Measurements from ENCODE around the gene KBTBD4.
A peak's percentile ranks its signal among the peaks of the same experiment; 100 is the strongest.

Gene KBTBD4

DNA sequence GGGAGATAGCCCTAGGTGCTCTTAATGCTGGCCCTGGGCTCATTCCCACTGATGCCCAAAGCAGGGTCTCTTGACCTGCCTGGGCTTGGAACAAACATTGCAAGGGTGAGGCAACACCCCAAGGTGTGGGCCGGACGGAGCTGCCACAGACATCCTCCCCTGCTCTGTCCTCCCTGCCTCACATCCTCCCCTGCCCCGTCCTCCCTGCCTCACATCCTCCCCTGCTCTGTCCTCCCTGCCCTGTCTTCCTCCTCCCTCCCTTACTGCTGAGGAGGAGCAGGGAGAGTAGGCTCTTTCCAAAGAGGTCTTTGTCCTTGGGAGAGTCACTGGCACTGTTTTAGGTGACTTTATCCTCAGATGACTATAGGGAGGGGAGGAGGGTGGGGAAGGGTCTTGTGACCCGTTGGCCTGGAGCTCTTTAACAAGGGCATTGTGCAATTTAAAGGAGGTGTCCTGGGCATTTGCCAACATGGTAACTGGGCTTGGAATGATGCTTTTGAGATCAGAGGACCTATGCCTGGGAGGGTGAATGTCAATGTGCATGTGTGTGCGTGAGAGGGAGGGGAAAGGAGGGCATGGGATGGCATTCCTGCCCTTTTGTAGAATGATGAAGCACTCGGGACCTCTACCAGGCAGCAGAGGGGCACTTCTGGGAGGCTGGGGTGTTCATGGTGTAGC is 8.4 kb upstream of the KBTBD4 start:
- DNase-seq (no peak), ATAC-seq (replicated peaks) (no peak)
- no peak overlapping the region for H3K4me3 Mint-ChIP-seq
- H3K27ac Mint-ChIP-seq = peak overlapping the region in 1 of 2 donors; percentile 10
- H3K4me1 Mint-ChIP-seq (ENCODE audit: low read depth in 2 of 2) = peaks cover 0 to 2% of the 10 kb centered on the region in 2 donors
- peaks cover 38% of the 10 kb centered on the region for H3K36me3 Mint-ChIP-seq (ENCODE audit: insufficient read depth)
- no peaks in the 10 kb centered on the region for H3K9me3 Mint-ChIP-seq
- peaks cover 0 to 6% of the 10 kb centered on the region in 2 donors for H3K27me3 Mint-ChIP-seq

DNA sequence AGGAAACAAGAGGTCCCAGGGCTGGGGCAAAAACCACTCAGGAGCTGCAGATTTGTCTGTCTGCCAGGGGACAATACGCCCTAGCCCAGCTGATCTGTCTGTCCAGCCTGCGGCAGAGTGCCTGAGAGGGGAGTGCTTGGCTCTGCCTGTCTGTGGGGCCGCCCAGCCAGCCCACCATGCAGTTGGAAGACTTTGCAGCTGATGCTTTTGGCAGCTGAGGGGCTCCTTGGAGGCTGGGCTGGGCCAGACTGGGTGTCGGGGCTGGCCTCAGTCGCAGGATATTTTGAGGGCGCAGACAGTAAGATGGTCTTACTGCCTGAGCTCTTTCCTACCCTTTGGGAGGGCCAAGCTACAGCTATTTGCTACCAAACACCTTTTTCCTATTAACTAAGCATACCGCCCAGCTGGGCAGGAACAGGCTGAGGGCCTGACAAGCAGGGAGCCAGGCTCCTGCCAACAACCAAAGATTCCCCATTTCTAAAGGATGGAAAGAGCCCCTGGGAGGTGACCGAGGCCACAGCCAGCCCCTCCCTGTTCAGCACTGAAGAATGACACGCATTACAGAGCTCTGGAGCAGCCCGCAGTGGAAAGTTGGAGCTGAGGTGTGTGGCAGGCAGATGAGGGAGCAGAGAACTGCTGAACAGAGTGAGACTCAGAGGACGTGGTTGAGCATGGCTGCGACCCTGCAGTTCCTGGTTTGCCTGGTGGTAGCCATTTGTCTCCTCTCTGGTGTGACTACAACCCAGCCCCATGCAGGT is 7.5 kb upstream of the KBTBD4 start, which contains the start of gene FAM180B:
Gene FAM180B, plus strand, starts transcription at position 581 of the 758 bp plus-strand sequence. Its CDS starts 91 bp downstream, at position 672.
- ATAC-seq (replicated peaks) = no peak
- no peaks in the 10 kb centered on the region for H3K4me1 Mint-ChIP-seq (ENCODE audit: low read depth in 2 of 2)
- peak within 1 kb of the TSS in 1 of 2 donors; percentile 79 for H3K27ac Mint-ChIP-seq

DNA sequence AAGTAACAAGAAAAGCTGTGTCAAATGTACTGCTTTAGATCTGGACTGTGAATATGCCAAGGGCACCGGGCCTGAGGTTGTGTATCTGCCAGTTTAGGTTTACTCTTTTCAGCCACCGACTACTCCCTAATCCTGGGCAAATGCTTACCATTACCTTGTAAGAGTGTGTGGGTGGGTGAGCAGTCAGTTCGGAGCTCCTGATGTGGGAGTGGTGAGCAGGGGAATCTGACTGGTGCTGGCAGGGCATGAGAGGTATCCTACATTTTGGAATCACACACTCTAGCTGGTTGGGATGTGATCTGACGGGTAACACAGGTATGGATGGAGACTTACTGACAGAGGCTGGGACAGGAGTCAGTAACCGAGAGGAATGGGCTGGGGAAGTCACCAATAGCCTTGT is 5.1 kb upstream of the KBTBD4 start:
- Mint-ChIP-seq H3K9me3 (no peaks in the 10 kb centered on the region), H3K4me1 (ENCODE audit: low read depth in 2 of 2) (peaks cover 9 to 11% of the 10 kb centered on the region in 2 donors), H3K36me3 (ENCODE audit: insufficient read depth) (peaks cover 50% of the 10 kb centered on the region), H3K4me3 (no peak overlapping the region), H3K27ac (no peak overlapping the region), H3K27me3 (no peaks in the 10 kb centered on the region)
- no peak for DNase-seq
- ATAC-seq (replicated peaks) = no peak

More for the DNA sequence above, 7.5 kb upstream of the KBTBD4 start, which contains the start of gene FAM180B:
- peaks cover 41% of the 10 kb centered on the region for H3K36me3 Mint-ChIP-seq (ENCODE audit: insufficient read depth)
- DNase-seq = no peak
- H3K27me3 Mint-ChIP-seq = no peaks in the 10 kb centered on the region
- no peak within 1 kb of the TSS for H3K4me3 Mint-ChIP-seq
- no peaks in the 10 kb centered on the region for H3K9me3 Mint-ChIP-seq

DNA sequence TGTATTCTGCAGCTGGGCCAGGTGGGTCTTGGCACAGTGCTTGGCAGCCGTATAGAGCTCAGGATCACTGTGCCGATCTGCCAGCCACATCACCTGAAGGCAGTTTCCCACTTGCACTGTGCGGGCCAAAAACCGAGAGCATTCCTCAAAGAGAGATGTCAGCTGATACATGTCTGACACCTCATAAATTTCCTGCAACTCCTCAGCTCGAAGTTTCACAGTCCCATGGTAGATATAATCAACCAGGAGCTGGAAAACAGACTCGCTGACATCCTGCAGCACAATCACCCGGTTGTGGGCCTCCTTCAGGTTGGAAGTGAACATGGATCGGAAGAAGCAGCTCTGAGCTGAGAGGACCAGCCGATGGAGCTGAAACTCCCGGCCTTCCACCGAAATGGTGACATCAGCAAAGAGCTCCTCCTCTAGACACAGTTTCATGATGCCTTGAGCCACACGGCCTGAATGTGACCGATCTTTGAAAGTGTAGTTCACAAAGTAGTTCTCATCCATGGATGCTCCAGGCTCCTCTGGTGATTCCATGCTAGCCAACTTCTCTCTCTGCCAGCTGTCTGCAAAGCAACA is 1.2 kb downstream of the KBTBD4 start:
- peak overlapping the region; percentile 92 to 93 for H3K4me3 Mint-ChIP-seq
- no peaks in the 10 kb centered on the region for H3K9me3 Mint-ChIP-seq
- H3K27ac Mint-ChIP-seq = peak overlapping the region in 1 of 2 donors; percentile 95
- no peak for ATAC-seq (replicated peaks)
- no peaks in the 10 kb centered on the region for H3K27me3 Mint-ChIP-seq
- peaks cover 22 to 37% of the 10 kb centered on the region in 2 donors for H3K4me1 Mint-ChIP-seq (ENCODE audit: low read depth in 2 of 2)
- no peak for DNase-seq
- peaks cover 60% of the 10 kb centered on the region for H3K36me3 Mint-ChIP-seq (ENCODE audit: insufficient read depth)

DNA sequence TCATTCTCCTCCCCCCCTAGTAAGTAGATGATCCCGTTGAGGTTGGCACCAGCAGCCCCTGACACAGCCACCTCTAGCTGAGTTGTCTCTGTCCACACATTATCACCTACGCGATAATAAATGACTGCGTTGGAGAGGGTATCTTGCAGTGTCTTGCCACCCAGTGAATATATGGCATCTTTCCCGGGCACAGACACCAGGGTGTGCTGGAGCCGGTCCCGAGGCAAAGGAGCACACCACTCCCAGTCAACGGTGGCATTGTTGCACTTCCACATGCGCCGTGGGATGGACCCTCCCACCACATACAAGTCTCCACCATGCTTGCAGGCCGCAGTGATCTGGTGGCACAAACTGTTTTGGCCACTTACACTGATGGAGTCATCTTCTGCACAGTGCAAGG is 5.4 kb downstream of the KBTBD4 start:
- no peaks in the 10 kb centered on the region for H3K9me3 Mint-ChIP-seq
- ATAC-seq (replicated peaks) = no peak
- H3K4me3 Mint-ChIP-seq = no peak overlapping the region
- H3K4me1 Mint-ChIP-seq (ENCODE audit: low read depth in 2 of 2) = peaks cover 13 to 27% of the 10 kb centered on the region in 2 donors
- H3K27ac Mint-ChIP-seq = no peak overlapping the region
- H3K27me3 Mint-ChIP-seq = no peaks in the 10 kb centered on the region
- H3K36me3 Mint-ChIP-seq (ENCODE audit: insufficient read depth) = peaks cover 55% of the 10 kb centered on the region
- no peak for DNase-seq

DNA sequence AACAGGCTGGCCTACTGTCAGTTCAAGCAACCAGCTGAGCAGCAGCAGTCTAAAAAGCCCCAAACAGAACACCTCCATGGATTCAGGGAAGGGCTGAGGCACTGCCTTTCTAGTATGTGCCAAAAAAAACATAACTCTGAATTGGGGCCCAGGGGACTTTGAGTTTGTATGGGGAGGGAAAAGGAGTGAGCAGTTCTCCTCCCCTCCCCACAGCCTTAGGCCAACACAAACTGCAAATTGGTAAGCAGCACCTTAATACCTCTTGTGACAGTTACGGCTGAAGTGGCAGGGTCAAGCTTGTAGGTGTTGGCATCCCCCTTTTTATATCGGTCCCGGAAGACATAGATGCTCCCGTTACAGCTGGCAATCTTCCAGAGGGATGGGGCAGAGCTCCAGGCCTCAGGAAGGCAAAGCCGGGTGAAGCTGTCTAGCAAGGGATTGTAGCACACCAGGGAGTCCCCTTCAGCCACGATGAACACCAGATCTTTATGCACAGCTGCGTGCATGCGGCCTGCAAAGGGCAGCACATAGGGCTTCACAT is 6.0 kb downstream of the KBTBD4 start:
- Mint-ChIP-seq H3K36me3 (ENCODE audit: insufficient read depth) (peaks cover 55% of the 10 kb centered on the region), H3K9me3 (no peaks in the 10 kb centered on the region), H3K4me1 (ENCODE audit: low read depth in 2 of 2) (peaks cover 10 to 24% of the 10 kb centered on the region in 2 donors), H3K27ac (no peak overlapping the region), H3K4me3 (no peak overlapping the region), H3K27me3 (no peaks in the 10 kb centered on the region)
- DNase-seq (no peak), ATAC-seq (replicated peaks) (no peak)

DNA sequence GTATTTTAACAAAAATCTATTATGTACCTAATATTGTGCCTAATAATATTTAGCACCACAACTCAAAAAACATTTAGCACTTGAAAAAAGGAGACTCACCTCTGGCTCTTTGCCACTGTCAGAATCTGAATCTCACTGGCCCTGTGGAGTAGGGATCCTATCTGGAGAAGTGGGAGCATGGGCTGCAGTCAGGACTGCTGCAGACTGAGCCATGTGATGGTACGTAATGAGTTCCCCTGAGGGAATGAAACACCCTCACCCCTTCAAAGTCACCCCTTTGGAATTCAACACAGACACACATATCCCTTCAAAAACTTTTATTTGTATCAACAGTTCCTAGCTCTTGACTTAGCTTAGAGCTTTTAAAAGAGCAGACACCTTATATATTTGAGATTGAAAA is 6.9 kb downstream of the KBTBD4 start:
- no peaks in the 10 kb centered on the region for H3K9me3 Mint-ChIP-seq
- peak overlapping the region in 1 of 2 donors; percentile 44 for H3K27ac Mint-ChIP-seq
- H3K27me3 Mint-ChIP-seq = no peaks in the 10 kb centered on the region
- DNase-seq = no peak
- H3K36me3 Mint-ChIP-seq (ENCODE audit: insufficient read depth) = peaks cover 55% of the 10 kb centered on the region
- H3K4me3 Mint-ChIP-seq = no peak overlapping the region
- peaks cover 5 to 18% of the 10 kb centered on the region in 2 donors for H3K4me1 Mint-ChIP-seq (ENCODE audit: low read depth in 2 of 2)
- no peak for ATAC-seq (replicated peaks)

DNA sequence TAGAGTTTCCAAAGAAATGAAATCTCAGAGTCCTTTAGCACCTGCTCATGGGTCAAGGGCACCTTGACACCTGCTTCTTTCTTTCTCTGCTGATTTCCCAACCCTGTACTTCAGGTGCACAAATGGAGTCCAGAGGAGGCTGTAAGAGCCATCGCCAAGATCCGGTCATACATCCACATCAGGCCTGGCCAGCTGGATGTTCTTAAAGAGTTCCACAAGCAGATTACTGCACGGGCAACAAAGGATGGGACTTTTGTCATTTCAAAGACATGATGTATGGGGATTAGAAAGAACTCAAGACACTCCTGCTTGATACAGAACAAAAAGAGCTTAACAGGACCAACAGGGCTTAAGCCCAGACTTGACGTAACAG is 7.4 kb downstream of the KBTBD4 start:
- Mint-ChIP-seq H3K27ac (peak overlapping the region in 1 of 2 donors; percentile 44), H3K4me3 (no peak overlapping the region)

DNA sequence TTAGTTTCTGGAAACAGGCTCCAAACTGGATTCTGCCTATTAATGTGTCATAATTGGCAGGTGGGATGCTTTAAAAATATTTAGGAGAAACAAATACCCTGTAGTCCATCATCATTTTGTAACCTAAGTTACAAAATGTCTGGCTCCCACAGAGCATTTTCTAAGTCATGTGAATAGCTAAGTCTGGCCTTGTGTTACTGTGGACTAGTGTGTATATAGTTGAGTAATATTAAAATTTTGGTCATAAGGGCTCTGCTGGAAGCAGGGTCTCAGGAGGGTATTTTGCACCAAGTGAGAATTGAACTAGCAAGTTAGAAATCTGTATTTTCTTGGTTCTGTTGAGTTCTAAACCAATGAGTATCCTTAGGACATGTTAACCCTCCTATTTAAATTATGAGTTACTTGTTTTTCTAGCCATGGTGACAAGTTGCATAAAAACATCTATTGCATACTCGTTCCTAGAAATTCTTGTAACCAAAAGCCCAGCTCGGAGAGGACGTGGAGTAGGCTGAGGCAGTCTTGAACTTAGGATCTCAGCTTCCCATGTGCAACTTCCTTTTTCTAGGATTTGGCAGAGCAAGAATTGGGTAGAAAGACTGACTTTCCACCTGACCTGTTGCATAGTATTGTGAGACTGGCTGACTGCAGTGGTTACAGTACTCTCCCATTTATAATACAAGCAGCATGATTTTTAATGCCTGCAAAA is 8.0 kb downstream of the KBTBD4 start:
- ATAC-seq (replicated peaks) = no peak
- Mint-ChIP-seq H3K36me3 (ENCODE audit: insufficient read depth) (peaks cover 49% of the 10 kb centered on the region), H3K4me1 (ENCODE audit: low read depth in 2 of 2) (peaks cover 7 to 17% of the 10 kb centered on the region in 2 donors), H3K9me3 (no peaks in the 10 kb centered on the region), H3K4me3 (no peak overlapping the region), H3K27me3 (no peaks in the 10 kb centered on the region), H3K27ac (peak overlapping the region in 1 of 2 donors; percentile 44)
- no peak for DNase-seq

More for the DNA sequence above, 7.4 kb downstream of the KBTBD4 start:
- no peaks in the 10 kb centered on the region for H3K9me3 Mint-ChIP-seq
- no peak for ATAC-seq (replicated peaks)
- no peaks in the 10 kb centered on the region for H3K27me3 Mint-ChIP-seq
- no peak for DNase-seq
- H3K36me3 Mint-ChIP-seq (ENCODE audit: insufficient read depth) = peaks cover 52% of the 10 kb centered on the region
- peaks cover 9 to 19% of the 10 kb centered on the region in 2 donors for H3K4me1 Mint-ChIP-seq (ENCODE audit: low read depth in 2 of 2)

DNA sequence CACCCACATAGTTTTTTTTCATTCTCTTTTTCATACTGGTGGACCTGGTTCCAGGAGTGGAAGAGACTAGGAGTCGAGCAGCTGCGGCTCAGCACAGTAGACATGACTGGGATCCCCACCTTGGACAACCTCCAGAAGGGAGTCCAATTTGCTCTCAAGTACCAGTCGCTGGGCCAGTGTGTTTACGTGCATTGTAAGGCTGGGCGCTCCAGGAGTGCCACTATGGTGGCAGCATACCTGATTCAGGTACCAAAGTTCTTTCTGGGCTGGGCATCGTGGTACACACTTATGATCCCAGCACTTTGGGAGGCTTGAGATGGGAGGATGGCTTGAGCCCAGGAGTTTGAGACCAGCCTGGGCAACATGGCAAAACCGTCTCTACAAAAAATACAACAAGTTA is 9.1 kb downstream of the KBTBD4 start:
- no peak overlapping the region for H3K4me3 Mint-ChIP-seq
- ATAC-seq (replicated peaks) (no peak), DNase-seq (no peak)
- peaks cover 11 to 23% of the 10 kb centered on the region in 2 donors for H3K4me1 Mint-ChIP-seq (ENCODE audit: low read depth in 2 of 2)
- peak overlapping the region in 1 of 2 donors; percentile 20 for H3K27ac Mint-ChIP-seq
- no peaks in the 10 kb centered on the region for H3K27me3 Mint-ChIP-seq
- no peaks in the 10 kb centered on the region for H3K9me3 Mint-ChIP-seq
- H3K36me3 Mint-ChIP-seq (ENCODE audit: insufficient read depth) = peaks cover 38% of the 10 kb centered on the region

DNA sequence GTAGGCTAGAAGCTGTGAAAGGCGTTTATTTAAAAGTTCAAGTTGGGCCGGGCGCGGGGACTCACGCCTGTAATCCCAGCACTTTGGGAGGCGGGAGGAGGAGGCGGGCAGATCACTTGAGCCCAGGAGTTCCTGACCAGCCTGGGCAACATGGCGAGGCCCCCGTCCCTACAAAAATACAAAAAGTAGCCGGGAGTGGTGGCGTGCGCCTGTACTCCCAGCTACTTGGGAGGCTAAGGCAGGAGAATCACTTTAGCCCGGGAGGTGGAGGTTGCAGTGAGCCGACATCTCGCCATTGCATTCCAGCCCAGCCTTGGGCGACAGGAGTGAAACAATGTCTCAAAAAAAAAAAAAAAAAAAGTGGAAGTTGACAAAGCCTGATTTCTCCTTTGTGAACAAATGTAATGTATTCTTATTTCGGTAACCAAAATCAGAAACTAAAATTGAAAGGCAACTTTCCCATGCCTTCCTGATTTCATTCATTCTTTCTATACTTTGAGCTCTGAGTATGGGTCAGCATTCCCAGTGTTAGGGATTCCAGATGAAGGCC is 12.5 kb downstream of the KBTBD4 start:
- ATAC-seq (replicated peaks) (no peak), DNase-seq (no peak)
- H3K27me3 Mint-ChIP-seq = no peaks in the 10 kb centered on the region
- H3K9me3 Mint-ChIP-seq = no peaks in the 10 kb centered on the region
- H3K4me1 Mint-ChIP-seq (ENCODE audit: low read depth in 2 of 2) = peaks cover 9 to 15% of the 10 kb centered on the region in 2 donors
- H3K27ac Mint-ChIP-seq = peak overlapping the region; percentile 92
- H3K36me3 Mint-ChIP-seq (ENCODE audit: insufficient read depth) = peaks cover 9% of the 10 kb centered on the region
- H3K4me3 Mint-ChIP-seq = peak overlapping the region; percentile 81

DNA sequence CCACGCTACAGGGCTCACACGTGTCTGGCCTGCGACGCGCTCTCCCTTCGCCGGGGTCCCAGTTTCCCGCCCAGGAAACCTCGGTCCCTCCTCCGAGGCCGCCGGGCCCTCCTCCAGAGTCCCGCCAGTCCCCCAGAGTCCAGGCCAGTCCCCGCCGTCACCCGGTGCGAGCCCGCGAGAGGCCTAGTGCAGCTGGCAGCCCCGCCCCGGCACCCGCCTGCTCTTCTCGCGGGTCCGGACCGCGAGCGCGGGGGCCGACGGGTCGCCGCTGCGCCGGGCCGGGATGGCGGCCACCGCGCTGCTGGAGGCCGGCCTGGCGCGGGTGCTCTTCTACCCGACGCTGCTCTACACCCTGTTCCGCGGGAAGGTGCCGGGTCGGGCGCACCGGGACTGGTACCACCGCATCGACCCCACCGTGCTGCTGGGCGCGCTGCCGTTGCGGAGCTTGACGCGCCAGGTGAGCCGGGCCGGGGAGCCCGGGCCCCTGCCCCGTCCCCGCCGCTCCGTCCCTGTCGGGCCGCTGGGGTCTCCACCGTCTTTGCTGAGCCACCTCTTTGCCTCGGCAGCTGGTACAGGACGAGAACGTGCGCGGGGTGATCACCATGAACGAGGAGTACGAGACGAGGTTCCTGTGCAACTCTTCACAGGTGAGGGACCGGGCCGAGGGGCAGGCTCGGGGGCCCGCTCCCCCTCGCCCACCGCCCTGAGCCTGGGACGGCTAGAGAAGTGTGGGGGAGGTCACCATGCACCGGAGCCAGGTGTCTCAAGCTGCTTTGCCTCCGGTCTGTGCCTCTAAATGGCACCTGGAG is 13.2 kb downstream of the KBTBD4 start, which contains the start of gene PTPMT1:
Gene PTPMT1, plus strand, starts transcription at position 260 of the 809 bp plus-strand sequence. Its CDS starts 24 bp downstream, at position 284.
- DNase-seq (peak; percentile 57 to 64 (median 62)), ATAC-seq (replicated peaks) (peak; percentile 92)
- peaks cover 9 to 12% of the 10 kb centered on the region in 2 donors for H3K4me1 Mint-ChIP-seq (ENCODE audit: low read depth in 2 of 2)
- no peaks in the 10 kb centered on the region for H3K27me3 Mint-ChIP-seq
- H3K27ac Mint-ChIP-seq = peak within 1 kb of the TSS; percentile 92
- H3K4me3 Mint-ChIP-seq = peak within 1 kb of the TSS; percentile 81
- H3K36me3 Mint-ChIP-seq (ENCODE audit: insufficient read depth) = peaks cover 8% of the 10 kb centered on the region
- no peaks in the 10 kb centered on the region for H3K9me3 Mint-ChIP-seq
